HepG2 (cell line): ENCODE data around the gene PFN1. TPM values are rescaled to one million over a fixed set of nuclear protein-coding genes. Genes with fewer than 3 reads are reported as not detected.
A peak's percentile ranks its signal among the peaks of the same experiment; 100 is the strongest.

Experiments used
- AGO2 ChIP-seq: fragments of 200-400 bp; formaldehyde crosslinking; optimal IDR thresholded peaks from 2 replicates; pipeline ENCODE3; 2017; ENCODE audit warnings: mild to moderate bottlenecking, low read depth, low read length, moderate library complexity
- MTF1 ChIP-seq: sonication (generic); formaldehyde crosslinking; IDR thresholded peaks from 2 replicates; pipeline ENCODE4 v1.5.0; 2020; ENCODE audit warnings: missing genetic modification reagents
- NCOA1 ChIP-seq: sonication (generic); formaldehyde crosslinking; IDR thresholded peaks from 2 replicates; pipeline ENCODE4 v1.9.0; 2021; ENCODE audit warnings: missing genetic modification reagents
- NCOA2 ChIP-seq: sonication (generic); formaldehyde crosslinking; IDR thresholded peaks from 2 replicates; pipeline ENCODE4 v1.8.0; 2022; ENCODE audit warnings: inconsistent platforms
- RBFOX2 ChIP-seq: fragments of 200-400 bp; formaldehyde crosslinking; IDR thresholded peaks from 2 replicates; pipeline ENCODE4 v1.6.1; 2017; ENCODE audit warnings: low read depth, mild to moderate bottlenecking, low read length
- RXRB ChIP-seq: IDR thresholded peaks from 2 replicates; pipeline ENCODE4 v1.6.1; 2016; ENCODE audit warnings: borderline replicate concordance, missing genetic modification reagents, missing compliant biosample characterization
- SNAI1 ChIP-seq: sonication (generic); formaldehyde crosslinking; IDR thresholded peaks from 2 replicates; pipeline ENCODE4 v1.5.0; 2020; ENCODE audit warnings: mild to moderate bottlenecking, missing genetic modification reagents, borderline replicate concordance
- TARDBP ChIP-seq: sonication (generic); formaldehyde crosslinking; IDR thresholded peaks from 2 replicates; pipeline ENCODE4 v1.8.0; 2022; ENCODE audit warnings: mild to moderate bottlenecking, missing genetic modification reagents
- YEATS2 ChIP-seq: sonication (generic); formaldehyde crosslinking; IDR thresholded peaks from 2 replicates; pipeline ENCODE4 v1.4.0; 2020; ENCODE audit warnings: missing genetic modification reagents, borderline replicate concordance
- ZNF781 ChIP-seq: sonication (generic); formaldehyde crosslinking; IDR thresholded peaks from 2 replicates; pipeline ENCODE4 v1.5.1; 2020; ENCODE audit warnings: borderline replicate concordance, mild to moderate bottlenecking, missing genetic modification reagents; ENCODE audit errors: not compliant biosample characterization
- polyA plus RNA-seq, 8 experiments: library from polyadenylated mRNA; depleted of rRNA in 3 of 8; stranded (reverse) in 7 of 8; unstranded in 1 of 8; fragments of >200 nt; fragmentation: Illumina TruSeq in 4 of 8; extraction: Trizol in 4 of 8; gene quantifications; 2 replicates each; pipeline versions ENCODE4 v1.2.1 to v1.2.3, GENCODE V29; 2011 to 2016; ENCODE audit warnings: low read depth in 4 of 8, missing spikeins in 1 of 8, mixed read lengths in 1 of 8; ENCODE audit not compliant: insufficient read depth in 1 of 8
- total RNA-seq, 5 experiments: library from RNA; depleted of rRNA; stranded (reverse); fragments of >200 nt; fragmentation: Illumina TruSeq; extraction: Trizol; gene quantifications; 2 replicates each; pipeline ENCODE4 v1.2.3, GENCODE V29; 2016; ENCODE audit warnings: low read depth in 1 of 5
- TF ChIP-seq, protein P1 (sequence below): sonication (generic); formaldehyde crosslinking; IDR thresholded peaks from 2 replicates; pipeline ENCODE4 v1.5.1; 2020; ENCODE audit warnings: mild to moderate bottlenecking, missing genetic modification reagents, moderate library complexity
- TF ChIP-seq, protein P2 (sequence below): sonication (generic); formaldehyde crosslinking; IDR thresholded peaks from 2 replicates; pipeline ENCODE4 v1.4.0; 2020; ENCODE audit warnings: missing genetic modification reagents
- TF ChIP-seq, protein P3 (sequence below): sonication (generic); formaldehyde crosslinking; IDR thresholded peaks from 2 replicates; pipeline ENCODE4 v1.8.1; 2023; ENCODE audit warnings: mild to moderate bottlenecking, moderate library complexity, missing genetic modification reagents
- TF ChIP-seq, protein P4 (sequence below): sonication (generic); formaldehyde crosslinking; IDR thresholded peaks from 2 replicates; pipeline ENCODE4 v1.9.0; 2021; ENCODE audit warnings: missing genetic modification reagents, borderline replicate concordance

Gene PFN1
- total and polyA plus RNA-seq, 2 of the 13 experiments (the other 11 are each of a cell fraction or from before 2014, with no cell fraction given): 494 to 613 TPM

DNA sequence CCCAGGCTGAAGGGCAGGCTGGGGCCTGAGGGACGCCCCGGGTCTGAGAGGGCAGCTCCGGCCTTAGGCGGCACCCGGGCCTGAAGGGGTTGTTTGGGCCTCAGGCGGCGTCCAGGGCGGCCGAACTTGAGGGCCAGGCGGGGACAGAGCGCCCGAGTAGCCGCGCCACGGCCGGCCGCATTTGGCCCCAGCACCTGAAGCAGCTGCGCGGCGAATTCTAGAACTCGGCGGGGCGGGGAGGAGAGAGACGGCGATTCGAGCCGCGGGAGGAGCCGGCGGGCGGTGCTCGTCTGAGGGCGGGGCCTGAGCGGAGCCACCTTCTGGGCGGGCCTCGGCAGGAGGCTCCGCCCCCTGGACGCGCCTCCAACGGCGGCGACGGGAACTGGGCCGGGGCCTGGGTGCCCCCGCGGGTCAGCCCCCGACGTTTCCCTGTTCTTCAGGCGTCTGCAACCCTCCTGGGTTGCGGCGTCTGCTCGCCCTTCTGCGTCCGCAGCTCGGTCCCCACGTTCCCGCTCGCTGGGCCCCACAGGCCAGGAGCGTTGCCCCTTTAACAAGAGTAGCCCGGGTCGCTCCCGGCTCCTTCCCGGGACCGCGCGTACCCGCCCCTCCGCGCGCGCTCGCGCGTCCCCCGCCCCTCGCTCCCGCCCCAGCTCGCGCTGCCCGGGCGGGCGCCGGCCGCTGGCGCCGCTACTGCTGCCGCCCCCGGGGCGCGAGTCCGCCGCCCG lies 49.1 kb upstream of the PFN1 start, which contains the start of the genes INCA1 and KIF1C (continued):
- TF ChIP-seq, protein P1, sequence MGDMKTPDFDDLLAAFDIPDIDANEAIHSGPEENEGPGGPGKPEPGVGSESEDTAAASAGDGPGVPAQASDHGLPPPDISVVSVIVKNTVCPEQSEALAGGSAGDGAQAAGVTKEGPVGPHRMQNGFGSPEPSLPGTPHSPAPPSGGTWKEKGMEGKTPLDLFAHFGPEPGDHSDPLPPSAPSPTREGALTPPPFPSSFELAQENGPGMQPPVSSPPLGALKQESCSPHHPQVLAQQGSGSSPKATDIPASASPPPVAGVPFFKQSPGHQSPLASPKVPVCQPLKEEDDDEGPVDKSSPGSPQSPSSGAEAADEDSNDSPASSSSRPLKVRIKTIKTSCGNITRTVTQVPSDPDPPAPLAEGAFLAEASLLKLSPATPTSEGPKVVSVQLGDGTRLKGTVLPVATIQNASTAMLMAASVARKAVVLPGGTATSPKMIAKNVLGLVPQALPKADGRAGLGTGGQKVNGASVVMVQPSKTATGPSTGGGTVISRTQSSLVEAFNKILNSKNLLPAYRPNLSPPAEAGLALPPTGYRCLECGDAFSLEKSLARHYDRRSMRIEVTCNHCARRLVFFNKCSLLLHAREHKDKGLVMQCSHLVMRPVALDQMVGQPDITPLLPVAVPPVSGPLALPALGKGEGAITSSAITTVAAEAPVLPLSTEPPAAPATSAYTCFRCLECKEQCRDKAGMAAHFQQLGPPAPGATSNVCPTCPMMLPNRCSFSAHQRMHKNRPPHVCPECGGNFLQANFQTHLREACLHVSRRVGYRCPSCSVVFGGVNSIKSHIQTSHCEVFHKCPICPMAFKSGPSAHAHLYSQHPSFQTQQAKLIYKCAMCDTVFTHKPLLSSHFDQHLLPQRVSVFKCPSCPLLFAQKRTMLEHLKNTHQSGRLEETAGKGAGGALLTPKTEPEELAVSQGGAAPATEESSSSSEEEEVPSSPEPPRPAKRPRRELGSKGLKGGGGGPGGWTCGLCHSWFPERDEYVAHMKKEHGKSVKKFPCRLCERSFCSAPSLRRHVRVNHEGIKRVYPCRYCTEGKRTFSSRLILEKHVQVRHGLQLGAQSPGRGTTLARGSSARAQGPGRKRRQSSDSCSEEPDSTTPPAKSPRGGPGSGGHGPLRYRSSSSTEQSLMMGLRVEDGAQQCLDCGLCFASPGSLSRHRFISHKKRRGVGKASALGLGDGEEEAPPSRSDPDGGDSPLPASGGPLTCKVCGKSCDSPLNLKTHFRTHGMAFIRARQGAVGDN (CRISPR knock-in tag): peak; percentile 95
- TF ChIP-seq YEATS2: peak; percentile 35; the same call in 1 of the 2 replicates
- TF ChIP-seq NCOA1 (CRISPR knock-in tag): no peak
- TF ChIP-seq AGO2: peak; percentile 12
- TF ChIP-seq RXRB: peak; percentile 35; the same call in 1 of the 2 replicates
- TF ChIP-seq NCOA2 (CRISPR knock-in tag): peak; percentile 11; the same call in 1 of the 2 replicates
- peak; percentile 75 for TF ChIP-seq RBFOX2
- no peak for TF ChIP-seq ZNF781 (CRISPR knock-in tag)
- TF ChIP-seq, protein P2, sequence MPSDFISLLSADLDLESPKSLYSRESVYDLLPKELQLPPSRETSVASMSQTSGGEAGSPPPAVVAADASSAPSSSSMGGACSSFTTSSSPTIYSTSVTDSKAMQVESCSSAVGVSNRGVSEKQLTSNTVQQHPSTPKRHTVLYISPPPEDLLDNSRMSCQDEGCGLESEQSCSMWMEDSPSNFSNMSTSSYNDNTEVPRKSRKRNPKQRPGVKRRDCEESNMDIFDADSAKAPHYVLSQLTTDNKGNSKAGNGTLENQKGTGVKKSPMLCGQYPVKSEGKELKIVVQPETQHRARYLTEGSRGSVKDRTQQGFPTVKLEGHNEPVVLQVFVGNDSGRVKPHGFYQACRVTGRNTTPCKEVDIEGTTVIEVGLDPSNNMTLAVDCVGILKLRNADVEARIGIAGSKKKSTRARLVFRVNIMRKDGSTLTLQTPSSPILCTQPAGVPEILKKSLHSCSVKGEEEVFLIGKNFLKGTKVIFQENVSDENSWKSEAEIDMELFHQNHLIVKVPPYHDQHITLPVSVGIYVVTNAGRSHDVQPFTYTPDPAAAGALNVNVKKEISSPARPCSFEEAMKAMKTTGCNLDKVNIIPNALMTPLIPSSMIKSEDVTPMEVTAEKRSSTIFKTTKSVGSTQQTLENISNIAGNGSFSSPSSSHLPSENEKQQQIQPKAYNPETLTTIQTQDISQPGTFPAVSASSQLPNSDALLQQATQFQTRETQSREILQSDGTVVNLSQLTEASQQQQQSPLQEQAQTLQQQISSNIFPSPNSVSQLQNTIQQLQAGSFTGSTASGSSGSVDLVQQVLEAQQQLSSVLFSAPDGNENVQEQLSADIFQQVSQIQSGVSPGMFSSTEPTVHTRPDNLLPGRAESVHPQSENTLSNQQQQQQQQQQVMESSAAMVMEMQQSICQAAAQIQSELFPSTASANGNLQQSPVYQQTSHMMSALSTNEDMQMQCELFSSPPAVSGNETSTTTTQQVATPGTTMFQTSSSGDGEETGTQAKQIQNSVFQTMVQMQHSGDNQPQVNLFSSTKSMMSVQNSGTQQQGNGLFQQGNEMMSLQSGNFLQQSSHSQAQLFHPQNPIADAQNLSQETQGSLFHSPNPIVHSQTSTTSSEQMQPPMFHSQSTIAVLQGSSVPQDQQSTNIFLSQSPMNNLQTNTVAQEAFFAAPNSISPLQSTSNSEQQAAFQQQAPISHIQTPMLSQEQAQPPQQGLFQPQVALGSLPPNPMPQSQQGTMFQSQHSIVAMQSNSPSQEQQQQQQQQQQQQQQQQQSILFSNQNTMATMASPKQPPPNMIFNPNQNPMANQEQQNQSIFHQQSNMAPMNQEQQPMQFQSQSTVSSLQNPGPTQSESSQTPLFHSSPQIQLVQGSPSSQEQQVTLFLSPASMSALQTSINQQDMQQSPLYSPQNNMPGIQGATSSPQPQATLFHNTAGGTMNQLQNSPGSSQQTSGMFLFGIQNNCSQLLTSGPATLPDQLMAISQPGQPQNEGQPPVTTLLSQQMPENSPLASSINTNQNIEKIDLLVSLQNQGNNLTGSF: 0 out of 2 replicates have a peak, but pooled peaks have one; percentile 12
- 0 out of 2 replicates have a peak, but pooled peaks have one; percentile 27 for TF ChIP-seq TARDBP (CRISPR knock-in tag)
- TF ChIP-seq, protein P3, sequence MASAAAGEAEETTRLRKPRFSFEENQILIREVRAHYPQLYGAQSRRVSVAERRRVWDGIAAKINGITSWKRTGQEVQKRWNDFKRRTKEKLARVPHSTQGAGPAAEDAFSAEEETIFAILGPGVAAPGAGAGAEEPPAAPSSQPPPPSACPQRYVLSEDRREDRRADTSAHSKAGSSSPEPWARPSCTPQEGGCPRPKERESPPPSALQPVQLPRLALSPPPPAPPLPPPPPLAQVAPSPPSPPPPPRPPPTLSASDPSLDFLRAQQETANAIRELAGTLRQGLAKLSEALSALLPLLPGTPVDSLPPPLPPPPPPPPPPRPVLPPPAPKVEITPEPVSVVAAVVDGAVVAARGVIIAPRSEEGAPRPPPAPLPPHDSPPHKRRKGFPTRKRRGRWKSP: peak; percentile 24; the same call in 1 of the 2 replicates
- 0 out of 2 replicates have a peak, but pooled peaks have one; percentile 81 for TF ChIP-seq SNAI1 (CRISPR knock-in tag)
- 0 out of 2 replicates have a peak, but pooled peaks have one; percentile 57 for TF ChIP-seq MTF1
- TF ChIP-seq, protein P4, sequence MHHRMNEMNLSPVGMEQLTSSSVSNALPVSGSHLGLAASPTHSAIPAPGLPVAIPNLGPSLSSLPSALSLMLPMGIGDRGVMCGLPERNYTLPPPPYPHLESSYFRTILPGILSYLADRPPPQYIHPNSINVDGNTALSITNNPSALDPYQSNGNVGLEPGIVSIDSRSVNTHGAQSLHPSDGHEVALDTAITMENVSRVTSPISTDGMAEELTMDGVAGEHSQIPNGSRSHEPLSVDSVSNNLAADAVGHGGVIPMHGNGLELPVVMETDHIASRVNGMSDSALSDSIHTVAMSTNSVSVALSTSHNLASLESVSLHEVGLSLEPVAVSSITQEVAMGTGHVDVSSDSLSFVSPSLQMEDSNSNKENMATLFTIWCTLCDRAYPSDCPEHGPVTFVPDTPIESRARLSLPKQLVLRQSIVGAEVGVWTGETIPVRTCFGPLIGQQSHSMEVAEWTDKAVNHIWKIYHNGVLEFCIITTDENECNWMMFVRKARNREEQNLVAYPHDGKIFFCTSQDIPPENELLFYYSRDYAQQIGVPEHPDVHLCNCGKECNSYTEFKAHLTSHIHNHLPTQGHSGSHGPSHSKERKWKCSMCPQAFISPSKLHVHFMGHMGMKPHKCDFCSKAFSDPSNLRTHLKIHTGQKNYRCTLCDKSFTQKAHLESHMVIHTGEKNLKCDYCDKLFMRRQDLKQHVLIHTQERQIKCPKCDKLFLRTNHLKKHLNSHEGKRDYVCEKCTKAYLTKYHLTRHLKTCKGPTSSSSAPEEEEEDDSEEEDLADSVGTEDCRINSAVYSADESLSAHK (CRISPR knock-in tag): 0 out of 2 replicates have a peak, but pooled peaks have one; percentile 60
